Neural cell (in vitro differentiated cells): ENCODE measurements around the gene FAM219B.
A peak's percentile ranks its signal among the peaks of the same experiment; 100 is the strongest.

Experiments
- CTCF ChIP-seq: fragments of 450-650 bp; IDR thresholded peaks from 2 replicates; pipeline ENCODE4 v1.5.1; 2014; ENCODE audit warnings: antibody characterized with exemption, mild to moderate bottlenecking, moderate library complexity; ENCODE audit not compliant: poor library complexity, severe bottlenecking
- EP300 ChIP-seq: fragments of 450-650 bp; conservative IDR thresholded peaks from 2 replicates; pipeline ENCODE4 v1.6.1; 2014; ENCODE audit warnings: antibody characterized with exemption, mild to moderate bottlenecking, moderate library complexity; ENCODE audit not compliant: poor library complexity, severe bottlenecking
- EZH2 ChIP-seq: fragments of 200-600, 300-800 bp; shearing (Covaris generic), sonication (generic); IDR thresholded peaks from 2 replicates; pipeline ENCODE4 v1.6.1; 2014; ENCODE audit warnings: antibody characterized with exemption, low read length, borderline replicate concordance, mild to moderate bottlenecking; ENCODE audit not compliant: insufficient read depth, poor library complexity, severe bottlenecking
- MXI1 ChIP-seq: fragments of 450-650 bp; conservative IDR thresholded peaks from 2 replicates; pipeline ENCODE4 v1.6.1; 2014; ENCODE audit warnings: antibody characterized with exemption, mild to moderate bottlenecking; ENCODE audit not compliant: poor library complexity, severe bottlenecking
- POLR2AphosphoS5 ChIP-seq: IDR thresholded peaks from 2 replicates; pipeline ENCODE4 v1.6.1; 2012
- RAD21 ChIP-seq: fragments of 450-650 bp; conservative IDR thresholded peaks from 2 replicates; pipeline ENCODE4 v1.6.1; 2014; ENCODE audit warnings: antibody characterized with exemption, mild to moderate bottlenecking, moderate library complexity
- REST ChIP-seq: IDR thresholded peaks from 2 replicates; pipeline ENCODE4 v1.6.1; 2012; ENCODE audit warnings: borderline replicate concordance
- SMC3 ChIP-seq: fragments of 450-650 bp; conservative IDR thresholded peaks from 2 replicates; pipeline ENCODE4 v1.6.1; 2014; ENCODE audit warnings: antibody characterized with exemption, mild to moderate bottlenecking, moderate library complexity; ENCODE audit not compliant: poor library complexity
- TAF1 ChIP-seq: IDR thresholded peaks from 2 replicates; pipeline ENCODE4 v1.6.1; 2012; ENCODE audit warnings: low read depth

GRCh38 chr15:74906450-74907162 lies at the start of gene FAM219B:
- TF ChIP-seq CTCF = peak; percentile 34
- no peak for TF ChIP-seq RAD21
- peak; percentile 25 for TF ChIP-seq TAF1
- peak; percentile 71 for TF ChIP-seq POLR2AphosphoS5
- TF ChIP-seq MXI1 = peak; percentile 63
- TF ChIP-seq REST = peak; percentile 18
- no peak for TF ChIP-seq SMC3
- TF ChIP-seq EZH2 = no peak
- no peak for TF ChIP-seq EP300
